K562 (cell line): ENCODE results near the gene CCDC175. TPM values are rescaled to one million over a fixed set of nuclear protein-coding genes. Genes with fewer than 3 reads are reported as not detected.
A peak's percentile ranks its signal among the peaks of the same experiment; 100 is the strongest.

Source experiments
- ADNP ChIP-seq: fragments of 200-800 bp; sonication (Bioruptor generic); IDR thresholded peaks from 2 replicates; pipeline ENCODE4 v1.6.1; 2016; ENCODE audit warnings: missing genetic modification characterization, missing compliant biosample characterization
- ASH1L ChIP-seq: fragments of 450-650 bp; IDR thresholded peaks from 2 replicates; pipeline ENCODE4 v1.6.1; 2018; ENCODE audit warnings: borderline replicate concordance, mild to moderate bottlenecking, low read depth; ENCODE audit not compliant: partially characterized antibody
- CXXC5 ChIP-seq: fragments of 250-450 bp; sonication (Bioruptor Pico); IDR thresholded peaks from 2 replicates; pipeline ENCODE4 v1.8.0; 2022; ENCODE audit warnings: inconsistent platforms, mild to moderate bottlenecking, moderate library complexity
- DPF2 ChIP-seq: fragments of 450-650 bp; IDR thresholded peaks from 2 replicates; pipeline ENCODE4 v1.6.1; 2016
- E2F1 ChIP-seq: sonication (generic); formaldehyde crosslinking; IDR thresholded peaks from 2 replicates; pipeline ENCODE4 v1.8.1; 2023; ENCODE audit warnings: mild to moderate bottlenecking, missing genetic modification reagents, moderate library complexity
- EGR1 ChIP-seq: fragments of 450-650 bp; conservative IDR thresholded peaks from 2 replicates; pipeline ENCODE4 v1.6.1; 2017; ENCODE audit warnings: mild to moderate bottlenecking
- ERF ChIP-seq: fragments of 450-650 bp; formaldehyde crosslinking; IDR thresholded peaks from 2 replicates; pipeline ENCODE4 v1.4.0; 2020; ENCODE audit warnings: mild to moderate bottlenecking, mixed read lengths
- FOXJ2 ChIP-seq: fragments of 200-800 bp; sonication (Bioruptor generic); IDR thresholded peaks from 2 replicates; pipeline ENCODE4 v1.6.1; 2016; ENCODE audit warnings: missing genetic modification characterization, missing compliant biosample characterization
- FOXP1 ChIP-seq: sonication (generic); formaldehyde crosslinking; IDR thresholded peaks from 2 replicates; pipeline ENCODE4 v1.8.0; 2022; ENCODE audit warnings: mild to moderate bottlenecking, missing genetic modification reagents
- KDM4B ChIP-seq, 2 experiments: fragments of 450-650 bp in 1 of 2; sonication (generic) in 1 of 2; IDR thresholded peaks; 2 replicates each; pipeline ENCODE4 v1.6.1; 2016 to 2017; ENCODE audit warnings: borderline replicate concordance in 2 of 2, antibody characterized with exemption in 1 of 2, low read depth in 1 of 2, mild to moderate bottlenecking in 1 of 2
- MXI1 ChIP-seq: IDR thresholded peaks from 2 replicates; pipeline ENCODE4 v1.6.1; 2011; ENCODE audit warnings: low read depth, mild to moderate bottlenecking, improper control_type of control experiment, low read length
- POU5F1 ChIP-seq: fragments of 150-350 bp; IDR thresholded peaks from 2 replicates; pipeline ENCODE4 v1.6.1; 2014; ENCODE audit warnings: borderline replicate concordance, low read length, low read depth, mild to moderate bottlenecking; ENCODE audit not compliant: partially characterized antibody
- PTTG1 ChIP-seq: fragments of 450-650 bp; IDR thresholded peaks from 2 replicates; pipeline ENCODE4 v1.6.1; 2016; ENCODE audit warnings: low read depth, mild to moderate bottlenecking, missing genetic modification characterization, missing compliant biosample characterization
- RNF2 ChIP-seq: sonication (generic); IDR thresholded peaks from 2 replicates; pipeline ENCODE4 v1.6.1; 2016
- SMAD3 ChIP-seq: fragments of 450-650 bp; formaldehyde crosslinking; conservative IDR thresholded peaks from 2 replicates; pipeline ENCODE4 v1.4.0; 2020; ENCODE audit warnings: mild to moderate bottlenecking
- STAG1 ChIP-seq: sonication (generic); formaldehyde crosslinking; IDR thresholded peaks from 2 replicates; pipeline ENCODE4 v1.5.0; 2020; ENCODE audit warnings: missing genetic modification reagents, borderline replicate concordance
- TGIF2 ChIP-seq: sonication (generic); formaldehyde crosslinking; IDR thresholded peaks from 2 replicates; pipeline ENCODE4 v1.8.1; 2022; ENCODE audit warnings: mild to moderate bottlenecking, missing genetic modification reagents, moderate library complexity
- polyA plus RNA-seq, 8 experiments: library from polyadenylated mRNA; depleted of rRNA in 4 of 8; stranded (reverse) in 5 of 8; unstranded in 3 of 8; fragments of >200 nt; fragmentation: Nextera tagmentation in 2 of 8; fragmentation: Illumina TruSeq in 1 of 8; extraction: Ambion mirVana in 2 of 8; extraction: Trizol in 1 of 8; gene quantifications; 2 replicates each; pipeline versions ENCODE4 v1.2.1 to v1.2.3, GENCODE V29; 2011 to 2014; ENCODE audit warnings: inconsistent platforms in 1 of 8, missing spikeins in 1 of 8
- total RNA-seq, 7 experiments: library from RNA; depleted of rRNA in 6 of 7; stranded (reverse); fragments of >200 nt in 6 of 7; fragmentation: Illumina TruSeq in 2 of 7; extraction: Trizol in 2 of 7; gene quantifications; 2 replicates each; pipeline versions ENCODE4 v1.2.1 to v1.2.3, GENCODE V29; 2011 to 2021; ENCODE audit warnings: low replicate concordance in 1 of 7
- TF ChIP-seq, protein P1 (sequence below), 2 experiments: fragments of 450-650 bp; IDR thresholded peaks; 2 replicates each; pipeline ENCODE4 v1.6.1; 2016
- TF ChIP-seq, protein P2 (sequence below): sonication (generic); formaldehyde crosslinking; IDR thresholded peaks from 2 replicates; pipeline ENCODE4 v1.9.0; 2022; ENCODE audit warnings: mild to moderate bottlenecking, missing genetic modification reagents
- TF ChIP-seq, protein P3 (sequence below): fragments of 250-450 bp; sonication (Bioruptor Pico); IDR thresholded peaks from 2 replicates; pipeline ENCODE4 v1.5.1; 2021; ENCODE audit warnings: mild to moderate bottlenecking
- TF ChIP-seq, protein P4 (sequence below), 2 experiments: fragments of 450-650 bp; conservative IDR thresholded peaks; 2 replicates each; pipeline ENCODE4 v1.6.1; 2017; ENCODE audit warnings: mild to moderate bottlenecking in 2 of 2, moderate library complexity in 2 of 2

The CCDC175 gene
- total and polyA plus RNA-seq, 9 of the 15 experiments (the other 6 are each of a cell fraction or from before 2014, with no cell fraction given), result not detected

DNA sequence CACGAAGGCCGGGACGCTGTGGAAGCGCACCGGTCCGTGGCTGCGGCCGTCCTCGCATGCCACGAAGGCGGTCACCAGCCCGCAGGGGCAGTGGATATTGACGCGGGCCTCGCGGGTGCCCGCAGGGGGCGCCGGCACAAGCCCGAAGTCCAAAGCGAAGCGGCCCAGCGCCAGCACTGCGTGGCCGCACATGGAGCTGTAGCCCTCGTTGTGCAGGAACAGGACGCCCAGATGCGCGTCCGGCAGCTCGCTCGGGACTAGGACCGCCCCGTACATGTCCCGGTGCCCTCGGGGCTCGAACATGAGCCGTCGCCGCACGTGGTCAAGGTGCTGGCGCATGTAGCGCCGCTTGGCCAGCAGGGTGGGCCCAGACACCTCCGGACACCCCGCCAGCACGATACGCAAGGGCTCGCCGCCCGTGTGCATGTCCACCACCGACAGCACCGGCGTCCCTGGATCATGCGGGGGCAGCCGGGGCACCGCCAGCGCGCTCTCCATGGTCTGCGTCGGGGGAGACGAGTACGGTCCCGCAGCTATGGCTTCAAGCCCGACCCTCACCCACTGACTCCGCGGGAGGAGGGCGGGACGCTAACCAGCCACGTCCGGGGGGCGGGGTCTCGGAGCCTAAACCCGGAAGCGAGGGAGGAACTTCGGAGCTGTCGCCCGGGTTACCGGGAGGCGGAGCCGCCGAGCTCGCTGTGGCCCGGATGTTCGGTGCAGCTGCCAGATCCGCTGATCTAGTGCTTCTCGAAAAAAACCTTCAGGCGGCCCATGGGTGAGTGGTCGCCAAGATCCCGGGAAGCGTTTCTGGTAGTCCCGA lies 92.6 kb downstream of the CCDC175 start, which contains the start of the genes JKAMP and L3HYPDH (continued):
- TF ChIP-seq, protein P1, sequence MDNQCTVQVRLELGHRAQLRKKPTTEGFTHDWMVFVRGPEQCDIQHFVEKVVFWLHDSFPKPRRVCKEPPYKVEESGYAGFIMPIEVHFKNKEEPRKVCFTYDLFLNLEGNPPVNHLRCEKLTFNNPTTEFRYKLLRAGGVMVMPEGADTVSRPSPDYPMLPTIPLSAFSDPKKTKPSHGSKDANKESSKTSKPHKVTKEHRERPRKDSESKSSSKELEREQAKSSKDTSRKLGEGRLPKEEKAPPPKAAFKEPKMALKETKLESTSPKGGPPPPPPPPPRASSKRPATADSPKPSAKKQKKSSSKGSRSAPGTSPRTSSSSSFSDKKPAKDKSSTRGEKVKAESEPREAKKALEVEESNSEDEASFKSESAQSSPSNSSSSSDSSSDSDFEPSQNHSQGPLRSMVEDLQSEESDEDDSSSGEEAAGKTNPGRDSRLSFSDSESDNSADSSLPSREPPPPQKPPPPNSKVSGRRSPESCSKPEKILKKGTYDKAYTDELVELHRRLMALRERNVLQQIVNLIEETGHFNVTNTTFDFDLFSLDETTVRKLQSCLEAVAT (IDR thresholded peaks at IDR 0.05), result peak in 1 of 2 experiments; percentile 64; a peak in 1 of 4 replicates
- TF ChIP-seq MXI1, result peak; percentile 53; the same call in 1 of the 2 replicates
- no peak for TF ChIP-seq FOXJ2 (tag)
- TF ChIP-seq POU5F1, result no peak
- TF ChIP-seq ADNP (tag), result no peak
- TF ChIP-seq, protein P2, sequence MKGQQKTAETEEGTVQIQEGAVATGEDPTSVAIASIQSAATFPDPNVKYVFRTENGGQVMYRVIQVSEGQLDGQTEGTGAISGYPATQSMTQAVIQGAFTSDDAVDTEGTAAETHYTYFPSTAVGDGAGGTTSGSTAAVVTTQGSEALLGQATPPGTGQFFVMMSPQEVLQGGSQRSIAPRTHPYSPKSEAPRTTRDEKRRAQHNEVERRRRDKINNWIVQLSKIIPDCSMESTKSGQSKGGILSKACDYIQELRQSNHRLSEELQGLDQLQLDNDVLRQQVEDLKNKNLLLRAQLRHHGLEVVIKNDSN, result peak; percentile 85
- TF ChIP-seq ASH1L, result no peak
- no peak for TF ChIP-seq SMAD3
- TF ChIP-seq FOXP1, result peak; percentile 76; the same call in 1 of the 2 replicates
- TF ChIP-seq RNF2, result peak; percentile 75
- no peak for TF ChIP-seq PTTG1 (tag)
- peak; percentile 56; the same call in 1 of the 2 replicates for TF ChIP-seq ERF (CRISPR knock-in tag)
- TF ChIP-seq TGIF2 (CRISPR knock-in tag), result peak; percentile 33; the same call in 1 of the 2 replicates
- TF ChIP-seq EGR1, result peak; percentile 35; the same call in 1 of the 2 replicates
- TF ChIP-seq CXXC5 (CRISPR knock-in tag), result peak; percentile 73
- TF ChIP-seq KDM4B (IDR thresholded peaks at IDR 0.05; ENCODE audit: borderline replicate concordance in 2 of 2, low read depth in 1 of 2), result no peak
- TF ChIP-seq, protein P3, sequence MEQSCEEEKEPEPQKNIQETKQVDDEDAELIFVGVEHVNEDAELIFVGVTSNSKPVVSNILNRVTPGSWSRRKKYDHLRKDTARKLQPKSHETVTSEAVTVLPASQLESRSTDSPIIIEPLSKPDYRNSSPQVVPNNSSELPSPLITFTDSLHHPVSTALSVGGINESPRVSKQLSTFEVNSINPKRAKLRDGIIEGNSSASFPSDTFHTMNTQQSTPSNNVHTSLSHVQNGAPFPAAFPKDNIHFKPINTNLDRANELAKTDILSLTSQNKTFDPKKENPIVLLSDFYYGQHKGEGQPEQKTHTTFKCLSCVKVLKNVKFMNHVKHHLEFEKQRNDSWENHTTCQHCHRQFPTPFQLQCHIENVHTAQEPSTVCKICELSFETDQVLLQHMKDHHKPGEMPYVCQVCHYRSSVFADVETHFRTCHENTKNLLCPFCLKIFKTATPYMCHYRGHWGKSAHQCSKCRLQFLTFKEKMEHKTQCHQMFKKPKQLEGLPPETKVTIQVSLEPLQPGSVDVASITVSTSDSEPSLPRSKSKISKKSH (CRISPR knock-in tag), result no peak
- peak; percentile 55; the same call in 1 of the 2 replicates for TF ChIP-seq E2F1 (CRISPR knock-in tag)
- no peak for TF ChIP-seq DPF2
- TF ChIP-seq, protein P4, sequence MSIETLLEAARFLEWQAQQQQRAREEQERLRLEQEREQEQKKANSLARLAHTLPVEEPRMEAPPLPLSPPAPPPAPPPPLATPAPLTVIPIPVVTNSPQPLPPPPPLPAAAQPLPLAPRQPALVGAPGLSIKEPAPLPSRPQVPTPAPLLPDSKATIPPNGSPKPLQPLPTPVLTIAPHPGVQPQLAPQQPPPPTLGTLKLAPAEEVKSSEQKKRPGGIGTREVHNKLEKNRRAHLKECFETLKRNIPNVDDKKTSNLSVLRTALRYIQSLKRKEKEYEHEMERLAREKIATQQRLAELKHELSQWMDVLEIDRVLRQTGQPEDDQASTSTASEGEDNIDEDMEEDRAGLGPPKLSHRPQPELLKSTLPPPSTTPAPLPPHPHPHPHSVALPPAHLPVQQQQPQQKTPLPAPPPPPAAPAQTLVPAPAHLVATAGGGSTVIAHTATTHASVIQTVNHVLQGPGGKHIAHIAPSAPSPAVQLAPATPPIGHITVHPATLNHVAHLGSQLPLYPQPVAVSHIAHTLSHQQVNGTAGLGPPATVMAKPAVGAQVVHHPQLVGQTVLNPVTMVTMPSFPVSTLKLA (conservative IDR thresholded peaks at IDR 0.05), result peak; percentile 93 to 96
- TF ChIP-seq STAG1, result no peak
